Endothelial cell (in vitro differentiated cells): ENCODE data around the gene ARPC5. TPM values are rescaled to one million over a fixed set of nuclear protein-coding genes. Genes with fewer than 3 reads are reported as not detected.

Experiments
- DNase-seq: peaks from one replicate; pipeline ENCODE4 v3.0.0; 2021; ENCODE audit warnings: low spot score
- H3K27ac Mint-ChIP-seq: one replicate; pipeline ENCODE4 v1.8.0; 2021; ENCODE audit warnings: mixed read lengths, inconsistent platforms; ENCODE audit not compliant: unreplicated experiment
- H3K27me3 Mint-ChIP-seq: one replicate; pipeline ENCODE4 v1.8.0; 2021; ENCODE audit warnings: mild to moderate bottlenecking, moderate library complexity, mixed read lengths, inconsistent platforms; ENCODE audit not compliant: unreplicated experiment
- H3K36me3 Mint-ChIP-seq: one replicate; pipeline ENCODE4 v1.8.0; 2021; ENCODE audit warnings: mild to moderate bottlenecking, low read depth, mixed read lengths, inconsistent platforms; ENCODE audit not compliant: unreplicated experiment
- H3K4me1 Mint-ChIP-seq: one replicate; pipeline ENCODE4 v1.8.0; 2021; ENCODE audit warnings: mild to moderate bottlenecking, mixed read lengths, inconsistent platforms; ENCODE audit not compliant: unreplicated experiment
- H3K4me3 Mint-ChIP-seq: one replicate; pipeline ENCODE4 v1.8.0; 2021; ENCODE audit warnings: mild to moderate bottlenecking, mixed read lengths, inconsistent platforms; ENCODE audit not compliant: unreplicated experiment
- H3K9me3 Mint-ChIP-seq: one replicate; pipeline ENCODE4 v1.8.0; 2021; ENCODE audit warnings: mixed read lengths, inconsistent platforms; ENCODE audit not compliant: unreplicated experiment
- CTCF ChIP-seq: fragments of 200-600 bp; sonication (generic); IDR thresholded peaks from one replicate; pipeline ENCODE4 v1.5.0; 2021; ENCODE audit warnings: antibody characterized with exemption; ENCODE audit not compliant: unreplicated experiment
- total RNA-seq: library from RNA; stranded (reverse); fragmentation: NEBNext Ultra II Directional; extraction: Animal tissue kit (Norgen Biotek cat#: 25700); gene quantifications from one replicate; pipeline ENCODE4 v1.2.1, GENCODE V29; 2021; ENCODE audit not compliant: unreplicated experiment

ARPC5 gene
- total RNA-seq, 1 donor from 2014 or later: 142 TPM

GRCh38 chr1:183612407-183612806 lies 23.2 kb downstream of the ARPC5 start:
- Mint-ChIP-seq H3K9me3 (no peaks in the 10 kb centered on the region), H3K36me3 (no peaks in the 10 kb centered on the region), H3K4me1 (peaks cover 2% of the 10 kb centered on the region), H3K27ac (no peak overlapping the region), H3K4me3 (no peak overlapping the region), H3K27me3 (peaks cover 3% of the 10 kb centered on the region)
- DNase-seq: no peak
- no peak for TF ChIP-seq CTCF

GRCh38 chr1:183611021-183611420 lies 24.6 kb downstream of the ARPC5 start:
- DNase-seq: no peak
- H3K27ac Mint-ChIP-seq: no peak overlapping the region
- peaks cover 1% of the 10 kb centered on the region for H3K27me3 Mint-ChIP-seq
- no peak for TF ChIP-seq CTCF
- no peaks in the 10 kb centered on the region for H3K36me3 Mint-ChIP-seq
- no peaks in the 10 kb centered on the region for H3K9me3 Mint-ChIP-seq
- H3K4me3 Mint-ChIP-seq: no peak overlapping the region
- peaks cover 3% of the 10 kb centered on the region for H3K4me1 Mint-ChIP-seq

GRCh38 chr1:183609759-183610452 lies 25.7 kb downstream of the ARPC5 start:
- H3K36me3 Mint-ChIP-seq: no peaks in the 10 kb centered on the region
- H3K4me3 Mint-ChIP-seq: no peak overlapping the region
- DNase-seq: no peak
- no peak for TF ChIP-seq CTCF
- H3K4me1 Mint-ChIP-seq: peaks cover 3% of the 10 kb centered on the region
- H3K27me3 Mint-ChIP-seq: peaks cover 3% of the 10 kb centered on the region
- no peaks in the 10 kb centered on the region for H3K9me3 Mint-ChIP-seq
- no peak overlapping the region for H3K27ac Mint-ChIP-seq

- Mint-ChIP-seq H3K4me3 (no peak overlapping the region), H3K27me3 (peaks cover 3% of the 10 kb centered on the region), H3K27ac (no peak overlapping the region), H3K36me3 (no peaks in the 10 kb centered on the region), H3K4me1 (peaks cover 3% of the 10 kb centered on the region), H3K9me3 (no peaks in the 10 kb centered on the region)
- TF ChIP-seq CTCF: no peak
- no peak for DNase-seq
Measured at GRCh38 chr1:183609313-183609712, 26.3 kb downstream of the ARPC5 start.

GRCh38 chr1:183607322-183607980 lies 28.1 kb downstream of the ARPC5 start:
- H3K4me3 Mint-ChIP-seq: no peak overlapping the region

More at GRCh38 chr1:183607322-183607980, 28.1 kb downstream of the ARPC5 start:
- no peak for DNase-seq
- Mint-ChIP-seq H3K27ac (no peak overlapping the region), H3K9me3 (no peaks in the 10 kb centered on the region), H3K36me3 (no peaks in the 10 kb centered on the region), H3K4me1 (peaks cover 6% of the 10 kb centered on the region), H3K27me3 (peaks cover 3% of the 10 kb centered on the region)
- TF ChIP-seq CTCF: no peak
